ENCODE measurements around the gene MT1HL1.
"Not testable (repeated sequence)": the region's sequence is repeated elsewhere in the genome, so short reads cannot be mapped to it uniquely, and the experiment has no call there.

Gene MT1HL1

DNA sequence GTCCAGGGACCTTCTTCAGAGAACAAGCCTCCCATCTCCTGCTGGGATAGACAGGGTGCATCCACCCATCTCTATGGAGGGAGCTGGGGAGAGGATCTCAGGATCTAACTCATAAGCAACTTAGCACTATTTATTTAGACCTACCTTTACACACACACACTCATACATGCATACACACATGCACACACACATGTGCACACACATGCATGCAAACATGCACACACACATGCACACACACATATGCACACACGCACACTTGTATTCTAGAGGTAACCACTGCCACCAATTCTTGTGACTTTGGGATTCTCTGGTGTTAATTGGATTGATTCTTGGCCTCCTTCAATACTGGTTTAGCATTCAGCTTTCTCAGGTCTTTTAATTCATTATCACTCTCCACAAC, 9.8 kb downstream of the MT1HL1 start:
- H3K4me3 ChIP-seq (ENCODE audit: low read depth, low read length), result no peak overlapping the region
- TF ChIP-seq CTCF (IDR thresholded peaks at IDR 0.05; ENCODE audit: low read depth, low read length), result no peak

DNA sequence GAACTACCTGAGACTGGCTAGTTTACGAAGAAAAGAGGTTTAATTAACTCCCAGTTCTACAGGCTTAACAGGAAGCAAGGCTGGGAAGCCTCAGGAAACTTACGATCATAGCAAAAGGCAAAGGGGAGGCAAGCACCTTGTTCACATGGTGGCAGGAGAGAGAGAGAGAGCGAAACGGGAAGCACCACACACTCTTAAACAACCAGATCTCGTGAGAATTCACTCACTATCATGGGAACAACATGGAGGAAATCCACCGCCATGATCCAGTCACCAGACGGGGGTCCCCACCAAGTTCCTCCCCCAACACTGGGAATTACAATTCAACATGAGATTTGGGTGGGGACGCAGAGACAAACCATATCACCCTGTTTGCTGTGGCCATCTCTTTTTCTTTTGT, 11.8 kb downstream of the MT1HL1 start:
- no peak for TF ChIP-seq CTCF (IDR thresholded peaks at IDR 0.05; ENCODE audit: low read depth, low read length)
- no peak overlapping the region for H3K4me3 ChIP-seq (ENCODE audit: low read depth, low read length)

DNA sequence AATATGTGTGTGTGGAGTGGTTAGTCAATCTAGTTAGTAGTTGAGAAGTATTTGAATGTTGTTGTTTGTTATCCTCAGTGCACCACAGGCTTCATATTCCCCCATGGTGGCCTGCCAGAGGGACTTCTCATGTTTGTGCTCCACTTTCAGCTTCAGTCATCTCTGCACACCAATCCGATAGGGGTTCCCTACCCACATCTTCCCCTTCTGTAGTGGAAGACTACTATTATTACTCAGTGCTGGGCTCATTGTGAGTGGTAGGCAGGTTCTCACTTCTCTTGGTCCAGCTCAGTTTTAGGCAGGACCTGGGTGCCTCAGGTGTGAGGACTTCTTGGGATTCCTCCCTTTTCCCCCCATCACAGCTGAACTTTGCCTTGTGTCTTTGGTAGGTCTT, 14.2 kb downstream of the MT1HL1 start:
- H3K4me3 ChIP-seq (ENCODE audit: low read depth, low read length), result no peak overlapping the region
- no peak for TF ChIP-seq CTCF (IDR thresholded peaks at IDR 0.05; ENCODE audit: low read depth, low read length)

GRCh38 chr1:236989290-236990051, 14.8 kb downstream of the MT1HL1 start:
- no peak overlapping the region for H3K4me3 ChIP-seq (ENCODE audit: low read depth, low read length)
- no peak for TF ChIP-seq CTCF (IDR thresholded peaks at IDR 0.05; ENCODE audit: low read depth, low read length)

DNA sequence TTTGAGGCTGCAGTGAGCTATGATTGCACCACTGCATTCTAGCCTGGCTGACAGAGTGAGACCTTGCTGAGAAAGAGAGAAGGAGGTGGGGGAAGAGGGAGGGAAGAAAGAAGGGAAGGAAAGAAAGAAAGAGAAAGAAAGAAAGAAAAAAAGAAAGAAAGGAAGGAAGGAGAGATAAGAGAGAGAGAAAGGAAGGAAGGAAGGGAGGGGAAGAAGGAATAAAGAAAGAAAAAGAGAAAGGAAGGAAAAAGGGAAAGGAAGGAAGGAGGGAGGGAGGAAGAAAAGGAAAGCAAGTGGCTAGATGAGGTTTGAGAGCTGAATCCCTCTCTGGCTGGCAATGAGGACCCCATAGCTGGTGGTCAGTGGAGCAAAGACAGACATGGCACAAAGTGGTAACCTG, 20.4 kb downstream of the MT1HL1 start:
- TF ChIP-seq CTCF (IDR thresholded peaks at IDR 0.05; ENCODE audit: low read depth, low read length), result no peak

GRCh38 chr1:236982380-236982779, 21.9 kb downstream of the MT1HL1 start:
- H3K4me3 ChIP-seq (ENCODE audit: low read depth, low read length), result no peak overlapping the region
- no peak for TF ChIP-seq CTCF (IDR thresholded peaks at IDR 0.05; ENCODE audit: low read depth, low read length)

More for the DNA sequence above, 20.4 kb downstream of the MT1HL1 start:
- H3K4me3 ChIP-seq (ENCODE audit: low read depth, low read length), result no peak overlapping the region

DNA sequence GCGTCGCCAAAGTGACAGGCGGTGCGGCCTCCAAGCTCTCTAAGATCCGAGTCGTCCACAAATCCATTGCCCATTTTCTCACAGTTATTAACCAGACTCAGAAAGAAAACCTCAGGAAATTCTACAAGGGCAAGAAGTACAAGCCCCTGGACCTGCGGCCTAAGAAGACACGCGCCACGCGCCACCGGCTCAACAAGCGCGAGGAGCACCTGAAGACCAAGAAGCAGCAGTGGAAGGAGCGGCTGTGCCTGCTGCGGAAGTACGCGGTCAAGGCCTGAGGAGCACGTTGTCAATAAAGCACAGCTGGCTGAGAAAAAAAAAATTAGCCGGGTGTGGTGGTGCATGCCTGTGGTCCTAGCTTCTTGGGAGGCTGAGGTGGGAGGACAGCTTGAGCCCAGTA, 22.8 kb downstream of the MT1HL1 start:
- H3K4me3 ChIP-seq (ENCODE audit: low read depth, low read length), result not testable (repeated sequence)

GRCh38 chr1:236980673-236981072, 23.6 kb downstream of the MT1HL1 start:
- TF ChIP-seq CTCF (IDR thresholded peaks at IDR 0.05; ENCODE audit: low read depth, low read length), result no peak
- no peak overlapping the region for H3K4me3 ChIP-seq (ENCODE audit: low read depth, low read length)
